Transverse colon (tissue), 4 donors: Measurements from ENCODE around the gene EHD2. TPM values are rescaled to one million over a fixed set of nuclear protein-coding genes. Genes with fewer than 3 reads are reported as not detected.
A peak's percentile ranks its signal among the peaks of the same experiment; 100 is the strongest.
"Not testable (repeated sequence)": the region's sequence is repeated elsewhere in the genome, so short reads cannot be mapped to it uniquely, and the experiment has no call there.

Experiments used
- DNase-seq: peaks from one replicate; pipeline ENCODE4 v3.0.0-alpha.2; 2019
- H3K27ac ChIP-seq, 4 donors: fragments of 200-600 bp; sonication (generic); 2 replicates each; pipeline ENCODE4 v1.5.1; 2016 to 2018; ENCODE audit warnings: inconsistent platforms in 4 of 4
- H3K27me3 ChIP-seq: fragments of 200-600 bp; sonication (generic); 2 replicates; pipeline ENCODE4 v1.5.1; 2017; ENCODE audit warnings: inconsistent platforms
- H3K36me3 ChIP-seq, 4 donors: fragments of 200-600 bp; sonication (generic); 2 replicates each; pipeline ENCODE4 v1.5.1; 2017 to 2019; ENCODE audit warnings: inconsistent platforms in 4 of 4
- H3K4me1 ChIP-seq, 4 donors: fragments of 200-600 bp; sonication (generic); 2 replicates each; pipeline ENCODE4 v1.5.1; 2017 to 2020; ENCODE audit warnings: inconsistent platforms in 4 of 4
- H3K4me3 ChIP-seq, 4 donors: fragments of 200-600 bp; sonication (generic); 1 replicate in 1 of 4; 2 replicates in 3 of 4; pipeline versions ENCODE4 v1.5.1 to v1.6.1; 2017 to 2019; ENCODE audit warnings: inconsistent platforms in 4 of 4
- H3K9me3 ChIP-seq, 2 donors: fragments of 200-600 bp; sonication (generic); 2 replicates each; pipeline ENCODE4 v1.5.1; 2017 to 2019; ENCODE audit warnings: inconsistent platforms in 2 of 2
- EP300 ChIP-seq: sonication (generic); formaldehyde crosslinking; IDR thresholded peaks from one replicate; pipeline ENCODE4 v1.6.1; 2017; ENCODE audit warnings: antibody characterized with exemption, low read depth
- POLR2A ChIP-seq: fragments of 450-650 bp; IDR thresholded peaks from one replicate; pipeline ENCODE4 v1.6.1; 2016; ENCODE audit warnings: antibody characterized with exemption, mild to moderate bottlenecking, moderate library complexity
- POLR2AphosphoS5 ChIP-seq, 3 donors: sonication (generic); formaldehyde crosslinking; IDR thresholded peaks; one replicate each; pipeline ENCODE4 v1.6.1; 2016; ENCODE audit warnings: antibody characterized with exemption in 3 of 3
- WGBS, 2 donors: methylation state at CpG; one replicate each; pipeline ENCODE4 v1.1.5; 2018; ENCODE audit warnings: low coverage in 1 of 2; 5-methylcytosine and 5-hydroxymethylcytosine counted together
- in situ Hi-C, 4 donors: fragments of 200-750 bp; cut with MboI; loops; one replicate each; pipeline versions ENCODE4 v1.15.0 to v1.15.1; 2017; ENCODE audit warnings: low sequenced_read_pairs in 3 of 4, low pct_ligation_motif_present in 1 of 4, low pct_unique_long_range_greater_than_20kb in 1 of 4
- intact Hi-C: fragments of 100-400 bp; cut with DNase I; formaldehyde crosslinking; loops from one replicate; pipeline ENCODE4 v1.15.1; 2023; ENCODE audit warnings: low total_unique reads
- total RNA-seq, 4 donors: library from RNA; depleted of rRNA; stranded (reverse); fragments of >200 nt; gene quantifications; one replicate each; pipeline ENCODE4 v1.1.0, GENCODE V29; 2016
- TF ChIP-seq, protein P1 (sequence below), 5 experiments: fragments of 200-600 bp in 3 of 5; fragments of 450-650 bp in 2 of 5; sonication (generic) in 3 of 5; IDR thresholded peaks; 1 replicate in 2 of 5; 2 replicates in 3 of 5; pipeline ENCODE4 v1.5.1; 2016 to 2017; ENCODE audit warnings: antibody characterized with exemption in 5 of 5, inconsistent platforms in 3 of 5, mild to moderate bottlenecking in 2 of 5, moderate library complexity in 1 of 5

Gene EHD2
- total RNA-seq, 4 donors from 2014 or later, result 15.2 to 93.1 (median 25.3) TPM

DNA sequence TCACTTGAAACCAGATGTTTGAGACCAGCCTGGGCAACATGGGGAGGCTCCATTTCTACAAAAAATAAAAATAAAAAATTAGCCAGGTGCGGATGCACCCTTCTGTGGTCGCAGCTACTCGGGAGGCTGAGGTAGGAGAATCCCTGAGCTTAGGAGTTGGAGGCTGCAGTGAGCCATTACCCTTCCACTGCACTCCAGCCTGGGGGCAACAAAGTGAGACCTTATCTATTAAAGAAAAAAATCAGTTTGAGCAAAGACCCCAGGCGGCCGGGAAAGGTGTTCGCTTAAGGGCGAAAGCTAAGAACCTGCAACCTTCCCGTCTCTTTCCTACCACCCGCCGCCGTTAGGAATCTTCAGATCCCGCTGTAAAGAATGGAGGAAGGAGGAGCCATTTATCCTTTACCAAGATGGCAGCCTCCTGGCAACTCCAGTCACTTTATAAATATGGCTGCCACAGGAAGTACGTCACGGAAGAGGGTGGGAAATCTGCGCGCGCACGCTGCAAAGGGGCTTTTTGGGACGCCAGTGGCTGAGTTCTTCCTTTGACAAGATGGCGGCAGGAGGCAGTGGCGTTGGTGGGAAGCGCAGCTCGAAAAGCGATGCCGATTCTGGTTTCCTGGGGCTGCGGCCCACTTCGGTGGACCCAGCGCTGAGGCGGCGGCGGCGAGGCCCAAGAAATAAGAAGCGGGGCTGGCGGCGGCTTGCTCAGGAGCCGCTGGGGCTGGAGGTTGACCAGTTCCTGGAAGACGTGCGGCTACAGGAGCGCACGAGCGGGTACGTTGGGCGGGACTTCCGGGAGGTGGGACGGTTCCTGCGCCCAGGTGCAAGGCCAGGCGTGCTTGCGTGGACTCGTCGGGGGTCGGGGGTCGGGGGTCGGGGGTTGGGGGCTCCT, 32.0 kb downstream of the EHD2 start, which contains the start of gene NOP53:
Gene NOP53, plus strand, starts transcription at position 537 of the 892 bp plus-strand sequence. Its CDS starts 14 bp downstream, at position 551.
- WGBS, 2 donors, result 7 to 13% methylated on average over 4 to 52 of the region's 53 CpGs
- peak within 1 kb of the TSS; percentile 80 to 98 (median 80) for H3K4me3 ChIP-seq
- peaks cover 24 to 45% (median 34%) of the 10 kb centered on the region in 4 donors for H3K4me1 ChIP-seq
- no peaks in the 10 kb centered on the region for H3K27me3 ChIP-seq
- H3K9me3 ChIP-seq, result no peaks in the 10 kb centered on the region
- peak within 1 kb of the TSS; percentile 95 to 98 (median 96) for H3K27ac ChIP-seq
- intact Hi-C loops (no loop called here), in situ Hi-C loops (no loop called here)
- TF ChIP-seq EP300, result no peak
- TF ChIP-seq POLR2AphosphoS5 (IDR thresholded peaks at IDR 0.05), result peak; percentile 87 to 95 (median 95)
- TF ChIP-seq POLR2A, result peak; percentile 88
- TF ChIP-seq, protein P1, sequence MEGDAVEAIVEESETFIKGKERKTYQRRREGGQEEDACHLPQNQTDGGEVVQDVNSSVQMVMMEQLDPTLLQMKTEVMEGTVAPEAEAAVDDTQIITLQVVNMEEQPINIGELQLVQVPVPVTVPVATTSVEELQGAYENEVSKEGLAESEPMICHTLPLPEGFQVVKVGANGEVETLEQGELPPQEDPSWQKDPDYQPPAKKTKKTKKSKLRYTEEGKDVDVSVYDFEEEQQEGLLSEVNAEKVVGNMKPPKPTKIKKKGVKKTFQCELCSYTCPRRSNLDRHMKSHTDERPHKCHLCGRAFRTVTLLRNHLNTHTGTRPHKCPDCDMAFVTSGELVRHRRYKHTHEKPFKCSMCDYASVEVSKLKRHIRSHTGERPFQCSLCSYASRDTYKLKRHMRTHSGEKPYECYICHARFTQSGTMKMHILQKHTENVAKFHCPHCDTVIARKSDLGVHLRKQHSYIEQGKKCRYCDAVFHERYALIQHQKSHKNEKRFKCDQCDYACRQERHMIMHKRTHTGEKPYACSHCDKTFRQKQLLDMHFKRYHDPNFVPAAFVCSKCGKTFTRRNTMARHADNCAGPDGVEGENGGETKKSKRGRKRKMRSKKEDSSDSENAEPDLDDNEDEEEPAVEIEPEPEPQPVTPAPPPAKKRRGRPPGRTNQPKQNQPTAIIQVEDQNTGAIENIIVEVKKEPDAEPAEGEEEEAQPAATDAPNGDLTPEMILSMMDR (IDR thresholded peaks at IDR 0.05), result peak in 2 of 5 experiments; percentile 24 to 52
- peak; percentile 98 for DNase-seq
- peaks cover 0 to 18% (median 5%) of the 10 kb centered on the region in 4 donors for H3K36me3 ChIP-seq

DNA sequence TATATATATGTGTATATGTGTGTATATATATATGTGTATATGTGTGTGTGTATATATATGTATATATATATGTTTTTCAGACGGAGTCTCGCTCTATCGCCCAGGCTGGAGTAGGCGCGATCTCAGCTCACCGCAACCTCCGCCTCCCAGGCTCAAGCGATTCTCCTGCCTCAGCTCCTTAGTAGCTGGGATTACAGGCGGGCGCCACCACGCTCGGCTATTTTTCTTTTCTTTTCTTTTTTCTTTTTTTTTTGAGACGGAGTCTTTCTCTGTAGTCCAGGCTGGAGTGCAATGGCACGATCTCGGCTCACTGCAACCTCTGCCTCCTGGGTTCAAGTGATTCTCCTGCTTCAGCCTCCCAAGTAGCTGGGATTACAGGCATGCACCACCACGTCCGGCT, 32.9 kb downstream of the EHD2 start:
- 74 to 76% methylated on average over 14 to 17 of the region's 17 CpGs for WGBS, 2 donors

DNA sequence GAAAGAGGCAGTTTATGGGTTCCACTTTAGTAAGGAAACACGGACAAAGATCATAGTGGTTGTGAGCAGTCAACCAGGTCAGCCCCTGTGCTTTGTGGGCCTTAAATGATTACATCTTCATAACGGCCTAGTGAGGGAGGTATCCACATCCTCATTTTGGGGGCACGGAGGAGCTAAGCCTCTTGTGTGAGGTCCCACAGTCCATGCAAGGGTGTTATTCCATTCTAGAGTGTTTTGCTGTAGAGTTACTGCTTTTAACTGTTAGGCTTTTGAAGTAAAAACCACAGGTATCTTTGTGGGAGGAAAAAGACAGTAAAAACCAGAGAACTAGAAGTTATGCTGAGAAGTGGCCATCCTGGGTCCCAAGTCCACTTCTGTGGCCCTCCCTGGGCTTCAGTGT, 36.1 kb downstream of the EHD2 start:
- peaks cover 0 to 53% (median 18%) of the 10 kb centered on the region in 4 donors for H3K36me3 ChIP-seq
- no peak overlapping the region for H3K4me3 ChIP-seq
- H3K27me3 ChIP-seq, result no peaks in the 10 kb centered on the region
- intact Hi-C loops (no loop called here), in situ Hi-C loops (no loop called here)
- H3K9me3 ChIP-seq, result no peaks in the 10 kb centered on the region
- 57 to 60% methylated on average over 2 to 3 of the region's 3 CpGs for WGBS, 2 donors
- H3K4me1 ChIP-seq, result peaks cover 14 to 27% (median 18%) of the 10 kb centered on the region in 4 donors
- no peak for DNase-seq
- H3K27ac ChIP-seq, result no peak overlapping the region
- no peak for TF ChIP-seq EP300
- TF ChIP-seq POLR2A, result no peak
- TF ChIP-seq, protein P1 (IDR thresholded peaks at IDR 0.05), result no peak
- TF ChIP-seq POLR2AphosphoS5 (IDR thresholded peaks at IDR 0.05), result no peak

More for the DNA sequence above, 32.9 kb downstream of the EHD2 start:
- DNase-seq, in situ Hi-C loops, H3K9me3 ChIP-seq, intact Hi-C loops, H3K27me3 ChIP-seq: not testable (repeated sequence)
- H3K4me3 ChIP-seq, result peak overlapping the region; percentile 80 to 98 (median 80)
- peaks cover 0 to 26% (median 10%) of the 10 kb centered on the region in 4 donors for H3K36me3 ChIP-seq
- peak overlapping the region in 3 of 4 donors; percentile 96 to 98 (median 97) for H3K27ac ChIP-seq
- H3K4me1 ChIP-seq, result peaks cover 24 to 45% (median 34%) of the 10 kb centered on the region in 4 donors

DNA sequence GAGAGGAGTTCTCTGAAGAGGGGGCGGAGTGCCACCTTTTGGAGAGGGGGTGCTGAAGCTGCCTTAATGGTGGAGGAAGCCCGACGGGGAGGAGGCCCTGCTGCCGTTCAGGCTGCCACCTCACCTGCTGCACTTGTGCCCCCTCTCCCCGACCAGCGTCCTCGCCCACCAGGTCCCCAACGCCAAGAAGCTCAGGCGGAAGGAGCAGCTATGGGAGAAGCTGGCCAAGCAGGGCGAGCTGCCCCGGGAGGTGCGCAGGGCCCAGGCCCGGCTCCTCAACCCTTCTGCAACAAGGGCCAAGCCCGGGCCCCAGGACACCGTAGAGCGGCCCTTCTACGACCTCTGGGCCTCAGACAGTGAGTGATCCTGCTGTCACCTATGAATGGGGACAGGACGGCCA, 37.5 kb downstream of the EHD2 start:
- H3K9me3 ChIP-seq, result no peaks in the 10 kb centered on the region
- H3K4me1 ChIP-seq, result peaks cover 11 to 18% (median 12%) of the 10 kb centered on the region in 4 donors
- H3K36me3 ChIP-seq, result peaks cover 0 to 64% (median 25%) of the 10 kb centered on the region in 4 donors
- WGBS, 2 donors, result 95% methylated on average over 18 of the region's 18 CpGs; no CpG with 5 or more reads in 1 of the 2 donors
- in situ Hi-C loops, result no loop called here
- no peak overlapping the region for H3K27ac ChIP-seq
- H3K27me3 ChIP-seq, result no peaks in the 10 kb centered on the region
- no peak overlapping the region for H3K4me3 ChIP-seq
- TF ChIP-seq EP300 (no peak), POLR2AphosphoS5 (IDR thresholded peaks at IDR 0.05) (no peak), POLR2A (no peak)
- TF ChIP-seq, protein P1 (IDR thresholded peaks at IDR 0.05), result no peak
- no peak for DNase-seq
- intact Hi-C loops, result no loop called here
